H1 (cell line): ENCODE results near the gene DMGDH. TPM values are rescaled to one million over a fixed set of nuclear protein-coding genes. Genes with fewer than 3 reads are reported as not detected.

ENCODE experiments used
- CTCF ChIA-PET: fragments of 300-600 bp; sonication (Branson Sonifier 250); formaldehyde crosslinking; loops from one replicate; lab custom pipeline; 2021; ENCODE audit not compliant: partially characterized antibody; lab: Charles Lee
- POLR2A ChIA-PET: fragments of 300-600 bp; sonication (Branson Sonifier 250); formaldehyde crosslinking; loops from one replicate; lab custom pipeline; 2021; ENCODE audit warnings: inconsistent platforms; ENCODE audit not compliant: partially characterized antibody; lab: Charles Lee
- DNase-seq, 2 experiments: peaks; one replicate each; pipeline versions ENCODE4 v3.0.0 to v3.0.0-alpha.2; 2010 to 2022; ENCODE audit warnings: low spot score in 2 of 2, low read depth in 1 of 2, mixed read lengths in 1 of 2
- FAIRE-seq: peaks from 2 replicates; lab custom pipeline; 2011; peaks lifted over from hg19 to GRCh38; lab: Jason Lieb, UNC
- H2AFZ ChIP-seq: 2 replicates; pipeline ENCODE4 v1.8.1; 2012; ENCODE audit warnings: low read length, inconsistent platforms
- H2AK5ac ChIP-seq: 2 replicates; pipeline ENCODE4 v1.6.1; 2013; ENCODE audit warnings: low read depth, low read length
- H2BK120ac ChIP-seq: replicated peaks from 2 replicates; pipeline ENCODE3; 2013; ENCODE audit warnings: low read depth, low read length, inconsistent platforms
- H2BK12ac ChIP-seq: 2 replicates; pipeline ENCODE4 v1.6.1; 2013; ENCODE audit warnings: low read depth, low read length
- H2BK15ac ChIP-seq: 2 replicates; pipeline ENCODE4 v1.6.1; 2013; ENCODE audit warnings: low read length
- H2BK20ac ChIP-seq: 2 replicates; pipeline ENCODE4 v1.6.1; 2013; ENCODE audit warnings: low read length
- H2BK5ac ChIP-seq: 2 replicates; pipeline ENCODE4 v1.6.1; 2013; ENCODE audit warnings: low read depth, low read length
- H3K14ac ChIP-seq: 2 replicates; pipeline ENCODE4 v1.6.1; 2013; ENCODE audit warnings: inconsistent platforms; ENCODE audit not compliant: insufficient read length
- H3K18ac ChIP-seq: 2 replicates; pipeline ENCODE4 v1.6.1; 2013; ENCODE audit warnings: low read length; ENCODE audit errors: extremely low read depth
- H3K23ac ChIP-seq: 2 replicates; pipeline ENCODE4 v1.6.1; 2013; ENCODE audit warnings: inconsistent platforms; ENCODE audit not compliant: insufficient read length
- H3K23me2 ChIP-seq: 2 replicates; pipeline ENCODE4 v1.6.1; 2013; ENCODE audit warnings: low read depth, low read length
- H3K27ac ChIP-seq: 2 replicates; pipeline ENCODE4 v1.6.1; 2011; ENCODE audit warnings: low read depth, low read length, inconsistent platforms
- H3K27me3 ChIP-seq, 4 experiments: replicated peaks in 1 of 4; 1 replicate in 1 of 4; 2 replicates in 3 of 4; pipeline versions ENCODE4 v1.6.1 to v1.8.1; 2011 to 2013; ENCODE audit warnings: low read length in 3 of 4, mild to moderate bottlenecking in 3 of 4, inconsistent platforms in 2 of 4, mixed read lengths in 2 of 4, moderate library complexity in 1 of 4; ENCODE audit not compliant: control insufficient read depth in 3 of 4, insufficient read depth in 3 of 4; ENCODE audit errors: extremely low read depth in 1 of 4
- H3K36me3 ChIP-seq, 4 experiments: 2 replicates each; pipeline versions ENCODE4 v1.6.1 to v1.8.1; 2011 to 2013; ENCODE audit warnings: mild to moderate bottlenecking in 4 of 4, low read length in 3 of 4, moderate library complexity in 2 of 4, control low read depth in 1 of 4, inconsistent platforms in 1 of 4; ENCODE audit not compliant: insufficient read depth in 4 of 4, control insufficient read depth in 2 of 4
- H3K4ac ChIP-seq: replicated peaks from 2 replicates; pipeline ENCODE3; 2013; ENCODE audit warnings: low read length, low read depth, mixed read lengths, inconsistent platforms; ENCODE audit not compliant: insufficient read length
- H3K4me1 ChIP-seq, 4 experiments: replicated peaks in 1 of 4; 1 replicate in 1 of 4; 2 replicates in 3 of 4; pipeline versions ENCODE4 v1.6.1 to v1.8.1; 2011 to 2013; ENCODE audit warnings: low read length in 3 of 4, inconsistent platforms in 2 of 4, mixed read lengths in 1 of 4; ENCODE audit not compliant: insufficient read depth in 4 of 4, control insufficient read depth in 3 of 4
- H3K4me2 ChIP-seq, 2 experiments: 2 replicates each; pipeline versions ENCODE4 v1.6.1 to v1.8.1; 2011 to 2013; ENCODE audit warnings: low read depth in 2 of 2, low read length in 2 of 2, control low read depth in 1 of 2, inconsistent platforms in 1 of 2, mild to moderate bottlenecking in 1 of 2; ENCODE audit not compliant: insufficient read depth in 1 of 2
- H3K4me3 ChIP-seq, 4 experiments: fragments of 200-600, 300-600 bp in 1 of 4; sonication (generic), shearing (Covaris generic), sonication (Bioruptor Twin) in 1 of 4; 2 replicates each; pipeline versions ENCODE4 v1.5.1 to v1.8.1; 2011 to 2016; ENCODE audit warnings: low read length in 4 of 4, low read depth in 3 of 4, control low read depth in 2 of 4, inconsistent platforms in 2 of 4, mild to moderate bottlenecking in 2 of 4, mixed read lengths in 1 of 4, moderate library complexity in 1 of 4; ENCODE audit not compliant: insufficient read depth in 2 of 4; ENCODE audit errors: extremely low read depth in 1 of 4
- H3K56ac ChIP-seq: replicated peaks from 2 replicates; pipeline ENCODE3; 2013; ENCODE audit warnings: low read depth, mild to moderate bottlenecking, mixed read lengths, low read length, inconsistent platforms; ENCODE audit not compliant: insufficient read length
- H3K79me1 ChIP-seq: 2 replicates; pipeline ENCODE4 v1.6.1; 2013; ENCODE audit warnings: low read depth, low read length, control low read depth
- H3K79me2 ChIP-seq, 2 experiments: 2 replicates each; pipeline versions ENCODE4 v1.6.1 to v1.8.1; 2012 to 2013; ENCODE audit warnings: low read length in 2 of 2, mild to moderate bottlenecking in 2 of 2, inconsistent platforms in 1 of 2; ENCODE audit not compliant: insufficient read depth in 2 of 2, control insufficient read depth in 1 of 2
- H3K9ac ChIP-seq, 4 experiments: replicated peaks in 1 of 4; 1 replicate in 1 of 4; 2 replicates in 3 of 4; pipeline versions ENCODE4 v1.6.1 to v1.8.1; 2011 to 2013; ENCODE audit warnings: low read depth in 3 of 4, low read length in 3 of 4, control low read depth in 2 of 4, mild to moderate bottlenecking in 2 of 4, moderate library complexity in 2 of 4, inconsistent platforms in 1 of 4; ENCODE audit errors: extremely low read depth in 1 of 4
- H3K9me3 ChIP-seq, 2 experiments: 2 replicates each; pipeline versions ENCODE4 v1.6.1 to v1.8.1; 2012 to 2013; ENCODE audit warnings: mild to moderate bottlenecking in 2 of 2, moderate library complexity in 2 of 2, control low read depth in 1 of 2, inconsistent platforms in 1 of 2, low read depth in 1 of 2, low read length in 1 of 2, mixed read lengths in 1 of 2; ENCODE audit not compliant: insufficient read depth in 2 of 2
- H4K20me1 ChIP-seq, 2 experiments: replicated peaks in 1 of 2; 2 replicates each; pipeline versions ENCODE3 to v1.8.1; 2011 to 2013; ENCODE audit warnings: inconsistent platforms in 2 of 2, low read length in 2 of 2, mild to moderate bottlenecking in 1 of 2; ENCODE audit not compliant: insufficient read depth in 2 of 2, control insufficient read depth in 1 of 2
- H4K5ac ChIP-seq: 2 replicates; pipeline ENCODE4 v1.6.1; 2013; ENCODE audit warnings: low read length, low read depth, mixed read lengths, inconsistent platforms; ENCODE audit not compliant: insufficient read length
- H4K8ac ChIP-seq: 2 replicates; pipeline ENCODE4 v1.8.0; 2013; ENCODE audit warnings: mild to moderate bottlenecking, moderate library complexity, low read length, inconsistent platforms; ENCODE audit not compliant: insufficient read depth; ENCODE audit errors: extremely low read depth
- H4K91ac ChIP-seq: replicated peaks from 2 replicates; pipeline ENCODE3; 2013; ENCODE audit warnings: low read length, mixed read lengths, inconsistent platforms; ENCODE audit not compliant: insufficient read length
- ASH2L ChIP-seq: fragments of 200-600, 300-600 bp; sonication (generic); IDR thresholded peaks from one replicate; pipeline ENCODE4 v1.7.1; 2017; ENCODE audit warnings: low read length
- CEBPB ChIP-seq: IDR thresholded peaks from 2 replicates; pipeline ENCODE4 v1.6.1; 2012; ENCODE audit warnings: low read depth, low read length
- CTBP2 ChIP-seq: IDR thresholded peaks from 2 replicates; pipeline ENCODE4 v1.7.0; 2011; ENCODE audit warnings: borderline replicate concordance, mild to moderate bottlenecking, moderate library complexity, mixed read lengths, low read length; ENCODE audit not compliant: insufficient read depth, insufficient read length
- EGR1 ChIP-seq: IDR thresholded peaks from 2 replicates; pipeline ENCODE4 v1.6.1; 2011; ENCODE audit warnings: low read depth, low read length, borderline replicate concordance
- EP300 ChIP-seq, 2 experiments: IDR thresholded peaks; 1 replicate in 1 of 2; 2 replicates in 1 of 2; pipeline ENCODE4 v1.6.1; 2011 to 2012; ENCODE audit warnings: low read depth in 2 of 2, low read length in 2 of 2, mild to moderate bottlenecking in 2 of 2, borderline replicate concordance in 1 of 2, inconsistent platforms in 1 of 2, moderate library complexity in 1 of 2
- GTF2F1 ChIP-seq: IDR thresholded peaks from 2 replicates; pipeline ENCODE4 v1.6.1; 2012; ENCODE audit warnings: low read depth, low read length, improper control_type of control experiment, borderline replicate concordance
- JUN ChIP-seq: IDR thresholded peaks from 2 replicates; pipeline ENCODE4 v1.6.1; 2011; ENCODE audit warnings: low read depth, mild to moderate bottlenecking, improper control_type of control experiment, low read length
- JUND ChIP-seq: IDR thresholded peaks from 2 replicates; pipeline ENCODE4 v1.6.1; 2011; ENCODE audit warnings: mild to moderate bottlenecking, improper control_type of control experiment, low read length
- KDM4A ChIP-seq: IDR thresholded peaks from one replicate; pipeline ENCODE4 v1.7.1; 2012; ENCODE audit warnings: low read depth, mild to moderate bottlenecking, moderate library complexity, low read length, inconsistent platforms; ENCODE audit not compliant: severe bottlenecking
- SP1 ChIP-seq: IDR thresholded peaks from 2 replicates; pipeline ENCODE4 v1.6.1; 2011; ENCODE audit warnings: low read depth, low read length
- SP2 ChIP-seq: IDR thresholded peaks from 2 replicates; pipeline ENCODE4 v1.6.1; 2012; ENCODE audit warnings: mild to moderate bottlenecking, low read length, inconsistent platforms
- TAF7 ChIP-seq: optimal IDR thresholded peaks from 2 replicates; pipeline ENCODE3; 2011; ENCODE audit warnings: low read depth, mild to moderate bottlenecking, inconsistent platforms, low read length, moderate library complexity, borderline replicate concordance
- WGBS, 2 experiments: shearing (Covaris generic) in 1 of 2; methylation state at CpG; one replicate each; pipeline versions ENCODE4 v1.1.6 to v1.1.7; 2013 to 2015; ENCODE audit warnings: low lambda C conversion rate in 2 of 2, mixed read lengths in 2 of 2, inconsistent platforms in 1 of 2, low coverage in 1 of 2, missing lambda C conversion rate in 1 of 2; ENCODE audit not compliant: insufficient replicate concordance in 2 of 2, insufficient coverage in 1 of 2, insufficient read length in 1 of 2; ENCODE audit errors: extremely low coverage in 1 of 2, missing lambda C conversion rate in 1 of 2; 5-methylcytosine and 5-hydroxymethylcytosine counted together
- polyA plus RNA-seq, 7 experiments: library from polyadenylated mRNA; depleted of rRNA in 3 of 7; stranded (reverse) in 5 of 7; unstranded in 2 of 7; fragments of >200 nt in 5 of 7; fragments of 200-250 nt in 2 of 7; gene quantifications; 1 replicate in 5 of 7; 2 replicates in 1 of 7; 4 replicates in 1 of 7; pipeline versions ENCODE4 v1.2.1 to v1.2.3, GENCODE V29; 2011 to 2013; ENCODE audit warnings: missing spikeins in 2 of 7, mixed read lengths in 2 of 7
- total RNA-seq: library from RNA; stranded (reverse); fragmentation: NEBNext Ultra II Directional; extraction: Animal tissue kit (Norgen Biotek cat#: 25700); gene quantifications from 2 replicates; pipeline ENCODE4 v1.2.1, GENCODE V29; 2021
- TF ChIP-seq, protein P1 (sequence below): IDR thresholded peaks from 2 replicates; pipeline ENCODE4 v1.6.1; 2011; ENCODE audit warnings: low read depth, mild to moderate bottlenecking, low read length; ENCODE audit not compliant: insufficient read depth

The DMGDH gene
- total and polyA plus RNA-seq, 2 of the 8 experiments (the other 6 are each of a cell fraction or from before 2014, with no cell fraction given): 0.15 TPM; not detected in 1

DNA sequence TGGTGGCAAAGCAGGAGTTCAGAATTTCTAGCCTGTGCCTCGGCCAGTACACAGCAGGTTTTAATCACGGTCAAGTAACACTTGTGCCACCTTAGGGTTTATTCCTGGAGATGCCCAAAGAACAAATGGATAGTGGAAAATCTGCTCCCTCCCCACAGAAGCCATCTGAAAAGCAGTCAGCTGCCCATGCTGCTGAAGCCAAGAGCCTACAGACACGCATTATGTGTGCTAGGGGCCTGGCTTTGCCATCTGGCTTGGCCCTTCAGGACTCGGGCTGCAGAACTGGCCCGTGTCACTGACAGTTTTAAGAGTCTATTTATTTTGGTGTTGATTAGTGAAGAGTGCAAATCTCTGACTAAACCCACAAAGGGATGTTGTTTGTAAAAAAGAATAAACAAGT is 95.5 kb downstream of the DMGDH start:
- Histone ChIP-seq H3K27me3 (no peaks in the 10 kb centered on the region), H3K14ac (no peak overlapping the region), H3K56ac (no peak overlapping the region), H4K20me1 (no peaks in the 10 kb centered on the region), H2BK15ac (no peak overlapping the region), H2BK20ac (no peak overlapping the region), H2AK5ac (0 out of 2 replicates have a peak overlapping the region, but pooled peaks have one; percentile 48), H2BK120ac (no peak overlapping the region), H2AFZ (no peak overlapping the region), H3K27ac (no peak overlapping the region), H3K79me2 (no peaks in the 10 kb centered on the region), H3K9me3 (no peaks in the 10 kb centered on the region), H3K23me2 (no peaks in the 10 kb centered on the region), H3K23ac (no peak overlapping the region), H2BK12ac (no peak overlapping the region), H3K4me3 (no peak overlapping the region), H3K4me1 (no peaks in the 10 kb centered on the region), H4K91ac (no peak overlapping the region), H3K36me3 (no peaks in the 10 kb centered on the region; a peak in 1 of 8 replicates), H3K9ac (no peak overlapping the region), H3K4me2 (no peak overlapping the region), H3K4ac (no peak overlapping the region), H3K79me1 (no peaks in the 10 kb centered on the region), H4K8ac (no peak overlapping the region), H2BK5ac (no peak overlapping the region), H4K5ac (no peak overlapping the region), H3K18ac (no peak overlapping the region)
- POLR2A ChIA-PET: interaction anchor here (0.8 to 2.4 kb wide), 2 partner anchors 11 to 218 kb away, joined by 3 to 17 read pairs; partner anchors contain the start of gene ARSB
- DNase-seq (no peak), FAIRE-seq (no peak)
- CTCF ChIA-PET: interaction anchor here (0.7 to 3.7 kb wide), 5 partner anchors 8 to 161 kb away, joined by 3 to 13 read pairs (median 3); no protein-coding TSS in a partner anchor
- TF ChIP-seq SP2 (no peak), EGR1 (no peak), CEBPB (no peak), SP1 (no peak), GTF2F1 (no peak), EP300 (IDR thresholded peaks at IDR 0.05; ENCODE audit: borderline replicate concordance in 1 of 2, low read depth in 2 of 2, low read length in 2 of 2) (no peak), JUND (no peak), ASH2L (no peak), CTBP2 (no peak), JUN (no peak), KDM4A (no peak), TAF7 (no peak)
- TF ChIP-seq, protein P1, sequence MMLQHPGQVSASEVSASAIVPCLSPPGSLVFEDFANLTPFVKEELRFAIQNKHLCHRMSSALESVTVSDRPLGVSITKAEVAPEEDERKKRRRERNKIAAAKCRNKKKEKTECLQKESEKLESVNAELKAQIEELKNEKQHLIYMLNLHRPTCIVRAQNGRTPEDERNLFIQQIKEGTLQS: no peak
- 93% methylated on average over 5 of the region's 5 CpGs; no CpG with 5 or more reads in 1 of the 2 experiments for WGBS, 2 experiments
